ENCODE data around the gene WDR70. TPM values are rescaled to one million over a fixed set of nuclear protein-coding genes. Genes with fewer than 3 reads are reported as not detected.
A peak's percentile ranks its signal among the peaks of the same experiment; 100 is the strongest.

The WDR70 gene
- total RNA-seq, 1 experiment from 2014 or later, result 31.3 TPM

- H3K9me3 Mint-ChIP-seq (ENCODE audit: unreplicated experiment), result no peaks in the 10 kb centered on the region
- ChIA-PET CTCF (interaction anchor here (0.6 kb wide), 1 partner anchor 57 kb away, joined by 5 read pairs; no protein-coding TSS in a partner anchor), POLR2A (interaction anchor here (0.7 kb wide), 1 partner anchor 97 kb away, joined by 3 read pairs; no protein-coding TSS in a partner anchor)
- TF ChIP-seq CTCF (IDR thresholded peaks at IDR 0.05; ENCODE audit: unreplicated experiment), result no peak
- no peaks in the 10 kb centered on the region for H3K36me3 Mint-ChIP-seq (ENCODE audit: insufficient read depth, unreplicated experiment)
- intact Hi-C loops (cut with micrococcal nuclease), result no loop called here
- H3K27me3 Mint-ChIP-seq (ENCODE audit: insufficient read depth, unreplicated experiment), result no peaks in the 10 kb centered on the region
- H3K4me3 Mint-ChIP-seq (ENCODE audit: unreplicated experiment), result no peak overlapping the region
- no TSS peak for BruUV-seq (replicated peaks)
- H3K27ac Mint-ChIP-seq (ENCODE audit: low read depth, unreplicated experiment), result no peak overlapping the region
- DNase-seq (ENCODE audit: unreplicated experiment), result no peak
- peaks cover 5% of the 10 kb centered on the region for H3K4me1 Mint-ChIP-seq (ENCODE audit: insufficient read depth, unreplicated experiment)
Measured at GRCh38 chr5:37549411-37549810, 170.3 kb downstream of the WDR70 start.

- no peak overlapping the region for H3K4me3 Mint-ChIP-seq (ENCODE audit: unreplicated experiment)
- H3K36me3 Mint-ChIP-seq (ENCODE audit: insufficient read depth, unreplicated experiment), result no peaks in the 10 kb centered on the region
- no peaks in the 10 kb centered on the region for H3K9me3 Mint-ChIP-seq (ENCODE audit: unreplicated experiment)
- TF ChIP-seq CTCF (IDR thresholded peaks at IDR 0.05; ENCODE audit: unreplicated experiment), result no peak
- ChIA-PET POLR2A (interaction anchor here (0.7 kb wide), 1 partner anchor 14 kb away, joined by 3 read pairs; no protein-coding TSS in a partner anchor), CTCF (interaction anchor here (0.5 to 1.1 kb wide), 4 partner anchors 7 to 706 kb away, joined by 3 to 5 read pairs (median 4); partner anchors contain the start of gene EGFLAM)
- DNase-seq (ENCODE audit: unreplicated experiment), result no peak
- no peaks in the 10 kb centered on the region for H3K27me3 Mint-ChIP-seq (ENCODE audit: insufficient read depth, unreplicated experiment)
- H3K27ac Mint-ChIP-seq (ENCODE audit: low read depth, unreplicated experiment), result no peak overlapping the region
- peaks cover 6% of the 10 kb centered on the region for H3K4me1 Mint-ChIP-seq (ENCODE audit: insufficient read depth, unreplicated experiment)
- BruUV-seq (replicated peaks), result no TSS peak
- intact Hi-C loops (cut with micrococcal nuclease), result no loop called here
Measured at GRCh38 chr5:37552161-37552560, 173.0 kb downstream of the WDR70 start.

GRCh38 chr5:37552770-37553719 is 173.9 kb downstream of the WDR70 start:
- H3K9me3 Mint-ChIP-seq (ENCODE audit: unreplicated experiment), result no peaks in the 10 kb centered on the region
- H3K27ac Mint-ChIP-seq (ENCODE audit: low read depth, unreplicated experiment), result no peak overlapping the region
- no peaks in the 10 kb centered on the region for H3K36me3 Mint-ChIP-seq (ENCODE audit: insufficient read depth, unreplicated experiment)
- ChIA-PET CTCF (interaction anchor here (0.5 to 1.1 kb wide), 4 partner anchors 8 to 705 kb away, joined by 3 to 5 read pairs (median 4); partner anchors contain the start of gene EGFLAM), POLR2A (interaction anchor here (0.7 kb wide), 1 partner anchor 14 kb away, joined by 3 read pairs; no protein-coding TSS in a partner anchor)
- H3K4me1 Mint-ChIP-seq (ENCODE audit: insufficient read depth, unreplicated experiment), result peaks cover 6% of the 10 kb centered on the region
- H3K27me3 Mint-ChIP-seq (ENCODE audit: insufficient read depth, unreplicated experiment), result no peaks in the 10 kb centered on the region
- BruUV-seq (replicated peaks), result no TSS peak
- no peak overlapping the region for H3K4me3 Mint-ChIP-seq (ENCODE audit: unreplicated experiment)
- intact Hi-C loops (cut with micrococcal nuclease), result no loop called here
- no peak for TF ChIP-seq CTCF (IDR thresholded peaks at IDR 0.05; ENCODE audit: unreplicated experiment)
- DNase-seq (ENCODE audit: unreplicated experiment), result no peak

- no peaks in the 10 kb centered on the region for H3K9me3 Mint-ChIP-seq (ENCODE audit: unreplicated experiment)
- ChIA-PET CTCF (interaction anchor here (1.0 to 1.3 kb wide), 2 partner anchors 15 to 20 kb away, joined by 3 to 4 read pairs; no protein-coding TSS in a partner anchor), POLR2A (no interaction called here)
- H3K4me1 Mint-ChIP-seq (ENCODE audit: insufficient read depth, unreplicated experiment), result peaks cover 6% of the 10 kb centered on the region
- no TSS peak for BruUV-seq (replicated peaks)
- DNase-seq (ENCODE audit: unreplicated experiment), result peak; percentile 15
- H3K27me3 Mint-ChIP-seq (ENCODE audit: insufficient read depth, unreplicated experiment), result no peaks in the 10 kb centered on the region
- H3K27ac Mint-ChIP-seq (ENCODE audit: low read depth, unreplicated experiment), result no peak overlapping the region
- intact Hi-C loops (cut with micrococcal nuclease), result no loop called here
- H3K36me3 Mint-ChIP-seq (ENCODE audit: insufficient read depth, unreplicated experiment), result no peaks in the 10 kb centered on the region
- H3K4me3 Mint-ChIP-seq (ENCODE audit: unreplicated experiment), result no peak overlapping the region
- no peak for TF ChIP-seq CTCF (IDR thresholded peaks at IDR 0.05; ENCODE audit: unreplicated experiment)
Measured at GRCh38 chr5:37553720-37554404, 174.7 kb downstream of the WDR70 start.
